ENCODE measurements around the gene TBC1D22A.

- TF ChIP-seq CTCF (IDR thresholded peaks at IDR 0.05) (no peak), POLR2AphosphoS5 (IDR thresholded peaks at IDR 0.05) (no peak)
Observed at GRCh38 chr22:46974077-46974476, 211.6 kb downstream of the TBC1D22A start.

Measured in gastroesophageal sphincter (tissue), 3 donors.